Measurements from ENCODE around the gene GNAS-AS1. TPM values are rescaled to one million over a fixed set of nuclear protein-coding genes. Genes with fewer than 3 reads are reported as not detected.

The GNAS-AS1 gene
- total RNA-seq, 6 donors from 2014 or later = 0.30 to 2.1 (median 0.54) TPM; not detected in 1

- 86 to 91% methylated on average over 6 to 10 of the region's 10 CpGs for WGBS, 2 donors
- DNase-seq (no peak), ATAC-seq (ENCODE audit: low FRiP score in 2 of 2) (no peak)
- Histone ChIP-seq H3K27me3 (no peaks in the 10 kb centered on the region), H3K27ac (no peak overlapping the region), H3K4me1 (no peaks in the 10 kb centered on the region), H3K4me3 (no peak overlapping the region), H3K36me3 (no peaks in the 10 kb centered on the region), H3K9me3 (no peaks in the 10 kb centered on the region)
- TF ChIP-seq POLR2AphosphoS5 (IDR thresholded peaks at IDR 0.05) = no peak
- TF ChIP-seq EP300 (IDR thresholded peaks at IDR 0.05) = no peak
Observed at GRCh38 chr20:58816051-58816450, 34.7 kb downstream of the GNAS-AS1 start.

GRCh38 chr20:58815448-58815847 lies 35.3 kb downstream of the GNAS-AS1 start:
- Histone ChIP-seq H3K9me3 (no peaks in the 10 kb centered on the region), H3K4me3 (no peak overlapping the region), H3K27ac (no peak overlapping the region), H3K27me3 (no peaks in the 10 kb centered on the region), H3K4me1 (no peaks in the 10 kb centered on the region), H3K36me3 (no peaks in the 10 kb centered on the region)
- DNase-seq = no peak
- TF ChIP-seq CTCF (IDR thresholded peaks at IDR 0.05) = no peak
- TF ChIP-seq EP300 (IDR thresholded peaks at IDR 0.05) = no peak
- no peak for TF ChIP-seq POLR2AphosphoS5 (IDR thresholded peaks at IDR 0.05)
- no peak for TF ChIP-seq POLR2A (IDR thresholded peaks at IDR 0.05)
- 64 to 77% methylated on average over 8 to 11 of the region's 11 CpGs for WGBS, 2 donors
- no peak for ATAC-seq (ENCODE audit: low FRiP score in 2 of 2)

- H3K4me1 ChIP-seq = no peaks in the 10 kb centered on the region
- TF ChIP-seq CTCF (IDR thresholded peaks at IDR 0.05) (no peak), POLR2AphosphoS5 (IDR thresholded peaks at IDR 0.05) (no peak), POLR2A (IDR thresholded peaks at IDR 0.05) (no peak), EP300 (IDR thresholded peaks at IDR 0.05) (no peak)
- WGBS, 2 donors = 74 to 85% methylated on average over 8 of the region's 8 CpGs
- no peak for DNase-seq
- no peaks in the 10 kb centered on the region for H3K9me3 ChIP-seq
- no peak overlapping the region for H3K27ac ChIP-seq
- no peaks in the 10 kb centered on the region for H3K36me3 ChIP-seq
- H3K27me3 ChIP-seq = no peaks in the 10 kb centered on the region
- ATAC-seq (ENCODE audit: low FRiP score in 2 of 2) = no peak
- no peak overlapping the region for H3K4me3 ChIP-seq
Observed at GRCh38 chr20:58813369-58813768, 37.3 kb downstream of the GNAS-AS1 start.

GRCh38 chr20:58811334-58811733 lies 39.4 kb downstream of the GNAS-AS1 start:
- Histone ChIP-seq H3K9me3 (no peaks in the 10 kb centered on the region), H3K4me3 (no peak overlapping the region), H3K36me3 (no peaks in the 10 kb centered on the region), H3K4me1 (no peaks in the 10 kb centered on the region), H3K27ac (no peak overlapping the region), H3K27me3 (no peaks in the 10 kb centered on the region)
- WGBS, 2 donors = 93 to 94% methylated on average over 13 of the region's 13 CpGs
- ATAC-seq (ENCODE audit: low FRiP score in 2 of 2) (no peak), DNase-seq (no peak)
- TF ChIP-seq POLR2A (IDR thresholded peaks at IDR 0.05) (no peak), POLR2AphosphoS5 (IDR thresholded peaks at IDR 0.05) (no peak), EP300 (IDR thresholded peaks at IDR 0.05) (no peak), CTCF (IDR thresholded peaks at IDR 0.05) (no peak)

- H3K4me3 ChIP-seq = no peak overlapping the region
- H3K27ac ChIP-seq = no peak overlapping the region
- TF ChIP-seq POLR2AphosphoS5 (IDR thresholded peaks at IDR 0.05) (no peak), POLR2A (IDR thresholded peaks at IDR 0.05) (no peak), CTCF (IDR thresholded peaks at IDR 0.05) (no peak), EP300 (IDR thresholded peaks at IDR 0.05) (no peak)
- H3K36me3 ChIP-seq = no peaks in the 10 kb centered on the region
- H3K27me3 ChIP-seq = no peaks in the 10 kb centered on the region
- no peaks in the 10 kb centered on the region for H3K4me1 ChIP-seq
- DNase-seq (no peak), ATAC-seq (ENCODE audit: low FRiP score in 2 of 2) (no peak)
- H3K9me3 ChIP-seq = no peaks in the 10 kb centered on the region
- WGBS, 2 donors = 80 to 83% methylated on average over 9 to 10 of the region's 10 CpGs
Observed at GRCh38 chr20:58810879-58811250, 39.8 kb downstream of the GNAS-AS1 start.
